ENCODE results near the gene STK32C. TPM values are rescaled to one million over a fixed set of nuclear protein-coding genes. Genes with fewer than 3 reads are reported as not detected.

Gene STK32C
- total and polyA plus RNA-seq, 7 donors, result 4.3 to 12.8 (median 8.4) TPM

DNA sequence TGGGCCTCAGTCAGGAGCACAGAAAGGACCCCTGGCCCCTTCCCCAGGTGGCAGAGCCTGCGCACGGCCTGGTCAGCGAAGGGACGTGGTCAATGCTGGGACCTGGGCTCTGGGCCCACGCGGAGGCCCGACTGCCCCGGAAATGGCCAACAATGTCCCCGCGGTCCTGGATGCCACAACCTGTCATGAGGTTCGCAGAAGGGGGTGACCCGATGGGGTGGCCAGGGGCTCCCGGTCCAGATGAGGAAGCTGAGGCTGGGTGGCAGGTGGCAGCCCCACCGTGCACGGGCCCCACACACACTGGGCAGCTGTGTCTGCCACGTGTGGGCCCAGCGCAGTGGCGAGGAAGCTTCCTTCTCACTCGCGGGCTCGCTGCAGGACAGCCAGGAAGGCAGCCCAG, 71.6 kb downstream of the STK32C start:
- DNase-seq, result no peak
- H3K4me1 ChIP-seq, result peaks cover 0 to 10% (median 0%) of the 10 kb centered on the region in 4 donors
- H3K36me3 ChIP-seq, result no peaks in the 10 kb centered on the region
- intact Hi-C loops (cut with DNase I), result no loop called here
- no peaks in the 10 kb centered on the region for H3K27me3 ChIP-seq
- no peak overlapping the region for H3K4me3 ChIP-seq
- TF ChIP-seq EP300 (IDR thresholded peaks at IDR 0.05), result no peak
- WGBS, 2 donors, result 94 to 95% methylated on average over 21 of the region's 21 CpGs
- no peaks in the 10 kb centered on the region for H3K9me3 ChIP-seq
- H3K27ac ChIP-seq, result no peak overlapping the region

DNA sequence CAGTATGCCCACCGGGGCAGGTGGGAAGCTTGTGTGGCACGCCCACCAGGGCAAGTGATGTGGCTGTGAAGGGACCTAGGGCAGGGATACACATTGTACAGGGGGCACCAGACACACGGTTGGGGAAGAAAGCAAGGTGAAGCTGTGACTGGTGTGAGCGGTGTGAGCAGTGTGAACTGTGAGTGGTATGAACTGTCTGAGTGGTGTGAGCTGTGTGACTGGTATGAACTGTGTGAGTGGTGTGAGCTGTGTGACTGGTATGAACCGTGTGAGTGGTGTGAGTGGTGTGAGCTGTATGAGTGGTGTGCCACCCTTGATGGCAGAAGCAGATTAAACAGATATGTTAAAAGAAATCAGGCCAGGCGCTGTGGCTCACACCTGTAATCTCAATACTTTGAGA, 72.9 kb downstream of the STK32C start:
- no peak overlapping the region for H3K4me3 ChIP-seq
- no peak for DNase-seq
- H3K27me3 ChIP-seq, result no peaks in the 10 kb centered on the region
- H3K27ac ChIP-seq, result no peak overlapping the region
- no peaks in the 10 kb centered on the region for H3K36me3 ChIP-seq
- TF ChIP-seq, protein P1, sequence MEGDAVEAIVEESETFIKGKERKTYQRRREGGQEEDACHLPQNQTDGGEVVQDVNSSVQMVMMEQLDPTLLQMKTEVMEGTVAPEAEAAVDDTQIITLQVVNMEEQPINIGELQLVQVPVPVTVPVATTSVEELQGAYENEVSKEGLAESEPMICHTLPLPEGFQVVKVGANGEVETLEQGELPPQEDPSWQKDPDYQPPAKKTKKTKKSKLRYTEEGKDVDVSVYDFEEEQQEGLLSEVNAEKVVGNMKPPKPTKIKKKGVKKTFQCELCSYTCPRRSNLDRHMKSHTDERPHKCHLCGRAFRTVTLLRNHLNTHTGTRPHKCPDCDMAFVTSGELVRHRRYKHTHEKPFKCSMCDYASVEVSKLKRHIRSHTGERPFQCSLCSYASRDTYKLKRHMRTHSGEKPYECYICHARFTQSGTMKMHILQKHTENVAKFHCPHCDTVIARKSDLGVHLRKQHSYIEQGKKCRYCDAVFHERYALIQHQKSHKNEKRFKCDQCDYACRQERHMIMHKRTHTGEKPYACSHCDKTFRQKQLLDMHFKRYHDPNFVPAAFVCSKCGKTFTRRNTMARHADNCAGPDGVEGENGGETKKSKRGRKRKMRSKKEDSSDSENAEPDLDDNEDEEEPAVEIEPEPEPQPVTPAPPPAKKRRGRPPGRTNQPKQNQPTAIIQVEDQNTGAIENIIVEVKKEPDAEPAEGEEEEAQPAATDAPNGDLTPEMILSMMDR (IDR thresholded peaks at IDR 0.05), result no peak
- TF ChIP-seq POLR2AphosphoS5 (IDR thresholded peaks at IDR 0.05), result no peak
- TF ChIP-seq POLR2A (IDR thresholded peaks at IDR 0.05), result no peak
- TF ChIP-seq EP300 (IDR thresholded peaks at IDR 0.05), result no peak
- no peaks in the 10 kb centered on the region for H3K9me3 ChIP-seq
- H3K4me1 ChIP-seq, result peaks cover 0 to 17% (median 8%) of the 10 kb centered on the region in 4 donors
- 92 to 93% methylated on average over 6 of the region's 6 CpGs for WGBS, 2 donors
- intact Hi-C loops (cut with DNase I), result no loop called here

DNA sequence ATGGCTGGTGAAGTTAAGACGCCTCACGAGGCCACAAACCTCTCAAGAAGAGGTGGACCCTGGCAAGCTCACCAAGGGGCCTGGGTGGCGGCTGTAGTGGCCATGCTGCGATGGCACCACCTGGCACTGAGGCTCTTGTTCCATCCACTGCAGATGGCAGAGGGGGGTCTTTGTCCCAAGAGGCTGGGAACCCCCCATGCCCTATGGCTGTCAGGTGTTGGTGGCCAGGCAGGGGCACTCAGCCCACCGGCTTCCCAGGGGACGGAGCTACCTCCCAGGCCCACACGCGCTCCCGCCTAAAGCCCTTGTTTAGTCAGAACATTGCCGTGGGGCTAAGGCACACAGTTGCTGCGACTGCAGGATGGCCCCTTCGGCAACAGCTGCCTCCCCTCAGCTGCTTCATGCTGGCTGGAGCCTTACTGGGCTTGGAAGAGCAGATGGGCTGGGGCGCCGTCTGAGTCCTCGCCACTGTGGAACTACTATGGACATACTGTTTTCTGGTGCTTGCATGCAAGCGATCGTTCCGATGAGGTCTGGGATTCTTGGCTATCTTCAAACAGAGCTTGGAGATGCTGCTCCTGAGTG, 74.2 kb downstream of the STK32C start:
- Histone ChIP-seq H3K27me3 (no peaks in the 10 kb centered on the region), H3K9me3 (no peaks in the 10 kb centered on the region), H3K27ac (no peak overlapping the region), H3K4me1 (peaks cover 0 to 15% (median 8%) of the 10 kb centered on the region in 4 donors), H3K36me3 (no peaks in the 10 kb centered on the region), H3K4me3 (no peak overlapping the region)
- WGBS, 2 donors, result 85 to 88% methylated on average over 18 of the region's 18 CpGs
- intact Hi-C loops (cut with DNase I), result no loop called here
- no peak for TF ChIP-seq EP300 (IDR thresholded peaks at IDR 0.05)
- TF ChIP-seq, protein P1 (IDR thresholded peaks at IDR 0.05), result no peak
- TF ChIP-seq POLR2AphosphoS5 (IDR thresholded peaks at IDR 0.05), result no peak
- no peak for TF ChIP-seq POLR2A (IDR thresholded peaks at IDR 0.05)
- DNase-seq, result no peak

DNA sequence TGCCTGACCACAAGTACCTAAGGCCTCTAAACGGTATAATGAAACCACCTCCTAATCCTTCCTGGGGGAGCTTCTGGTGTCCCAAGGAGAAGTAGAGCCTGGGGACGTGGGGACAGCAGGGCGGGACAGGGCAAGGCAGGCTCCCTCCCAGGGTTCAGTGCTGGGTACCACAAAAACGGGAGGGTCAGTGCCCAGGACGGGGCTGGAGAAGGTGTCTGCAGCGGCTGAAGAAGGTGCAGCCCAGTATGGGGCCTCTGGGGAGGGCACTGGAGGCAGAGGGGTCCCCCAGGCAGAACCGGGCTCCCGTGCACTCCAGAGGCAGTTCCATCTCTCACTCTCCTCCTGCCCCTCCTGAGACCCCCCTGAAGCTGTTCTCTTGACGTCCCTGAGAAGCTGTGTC, 74.8 kb downstream of the STK32C start:
- Histone ChIP-seq H3K36me3 (no peaks in the 10 kb centered on the region), H3K27me3 (no peaks in the 10 kb centered on the region), H3K27ac (no peak overlapping the region), H3K4me3 (no peak overlapping the region), H3K4me1 (peaks cover 0 to 15% (median 8%) of the 10 kb centered on the region in 4 donors), H3K9me3 (no peaks in the 10 kb centered on the region)
- 84 to 85% methylated on average over 9 of the region's 9 CpGs for WGBS, 2 donors
- no peak for DNase-seq
- TF ChIP-seq POLR2A (IDR thresholded peaks at IDR 0.05), result no peak
- TF ChIP-seq, protein P1 (IDR thresholded peaks at IDR 0.05), result no peak
- no peak for TF ChIP-seq EP300 (IDR thresholded peaks at IDR 0.05)
- no peak for TF ChIP-seq POLR2AphosphoS5 (IDR thresholded peaks at IDR 0.05)
- intact Hi-C loops (cut with DNase I), result no loop called here

DNA sequence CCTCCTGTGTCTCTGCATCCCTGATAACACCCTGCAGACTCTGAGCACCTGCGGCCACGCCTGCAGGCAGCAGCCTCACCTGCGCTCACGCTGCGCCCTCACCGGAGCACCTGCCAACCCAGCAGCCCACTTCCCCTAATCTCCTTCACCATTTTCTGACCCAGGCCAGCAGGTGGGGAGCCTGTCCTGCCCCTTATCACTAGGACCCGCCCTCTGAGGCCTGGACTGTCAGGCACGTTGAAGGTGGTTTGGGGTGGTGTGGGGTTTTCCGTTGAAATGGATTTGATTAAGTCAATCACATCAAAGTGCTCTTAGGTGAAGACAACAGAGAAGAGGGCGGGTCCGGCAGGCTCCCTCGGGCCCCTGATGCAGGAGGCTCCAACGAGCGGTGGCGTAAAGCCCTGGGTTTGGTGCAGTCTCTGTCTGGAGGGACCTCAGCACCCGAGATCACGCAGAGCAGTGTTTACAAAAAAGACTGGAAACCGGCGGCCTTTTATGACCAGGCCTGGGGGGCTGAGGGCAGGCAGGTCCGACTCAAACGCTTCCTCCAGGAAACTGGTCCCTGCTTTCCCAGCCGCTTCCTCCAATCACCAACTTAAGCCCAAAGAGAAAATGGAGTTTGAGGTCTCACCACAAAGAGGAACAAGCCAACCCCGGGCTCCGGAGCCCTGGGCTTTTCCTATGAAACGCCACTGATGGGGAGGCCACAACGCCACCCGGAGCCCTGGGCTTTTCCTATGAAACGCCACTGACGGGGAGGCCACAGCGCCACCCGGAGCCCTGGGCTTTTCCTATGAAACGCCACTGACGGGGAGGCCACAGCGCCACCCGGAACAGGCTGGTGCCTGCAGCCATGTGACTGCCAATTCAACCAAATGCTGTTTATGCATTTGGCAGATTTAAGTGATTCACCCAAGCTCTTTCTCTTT, 75.5 kb downstream of the STK32C start:
- TF ChIP-seq, protein P1 (IDR thresholded peaks at IDR 0.05), result no peak
- no peak for TF ChIP-seq POLR2A (IDR thresholded peaks at IDR 0.05)
- TF ChIP-seq EP300 (IDR thresholded peaks at IDR 0.05), result no peak
- TF ChIP-seq POLR2AphosphoS5 (IDR thresholded peaks at IDR 0.05), result no peak
- H3K4me1 ChIP-seq, result peaks cover 0 to 15% (median 8%) of the 10 kb centered on the region in 4 donors
- H3K9me3 ChIP-seq, result no peaks in the 10 kb centered on the region
- WGBS, 2 donors, result 41 to 53% methylated on average over 35 of the region's 35 CpGs
- no peaks in the 10 kb centered on the region for H3K27me3 ChIP-seq
- H3K27ac ChIP-seq, result no peak overlapping the region
- H3K4me3 ChIP-seq, result no peak overlapping the region
- intact Hi-C loops (cut with DNase I), result no loop called here
- no peaks in the 10 kb centered on the region for H3K36me3 ChIP-seq
- DNase-seq, result no peak
